Hematopoietic multipotent progenitor cell treated with erythropoietin and hydrocortisone succinate and interleukin-3 and kit ligand, for 17 days (in vitro differentiated cells): ENCODE data around the gene PPP4R3A.
"Not testable (repeated sequence)": the region's sequence is repeated elsewhere in the genome, so short reads cannot be mapped to it uniquely, and the experiment has no call there.

Source experiments
- DNase-seq: peaks from one replicate; pipeline ENCODE4 v3.0.0-alpha.2; 2015; ENCODE audit warnings: low spot score

PPP4R3A gene

GRCh38 chr14:91503000-91503504 is 7.1 kb downstream of the PPP4R3A start:
- DNase-seq = no peak

DNA sequence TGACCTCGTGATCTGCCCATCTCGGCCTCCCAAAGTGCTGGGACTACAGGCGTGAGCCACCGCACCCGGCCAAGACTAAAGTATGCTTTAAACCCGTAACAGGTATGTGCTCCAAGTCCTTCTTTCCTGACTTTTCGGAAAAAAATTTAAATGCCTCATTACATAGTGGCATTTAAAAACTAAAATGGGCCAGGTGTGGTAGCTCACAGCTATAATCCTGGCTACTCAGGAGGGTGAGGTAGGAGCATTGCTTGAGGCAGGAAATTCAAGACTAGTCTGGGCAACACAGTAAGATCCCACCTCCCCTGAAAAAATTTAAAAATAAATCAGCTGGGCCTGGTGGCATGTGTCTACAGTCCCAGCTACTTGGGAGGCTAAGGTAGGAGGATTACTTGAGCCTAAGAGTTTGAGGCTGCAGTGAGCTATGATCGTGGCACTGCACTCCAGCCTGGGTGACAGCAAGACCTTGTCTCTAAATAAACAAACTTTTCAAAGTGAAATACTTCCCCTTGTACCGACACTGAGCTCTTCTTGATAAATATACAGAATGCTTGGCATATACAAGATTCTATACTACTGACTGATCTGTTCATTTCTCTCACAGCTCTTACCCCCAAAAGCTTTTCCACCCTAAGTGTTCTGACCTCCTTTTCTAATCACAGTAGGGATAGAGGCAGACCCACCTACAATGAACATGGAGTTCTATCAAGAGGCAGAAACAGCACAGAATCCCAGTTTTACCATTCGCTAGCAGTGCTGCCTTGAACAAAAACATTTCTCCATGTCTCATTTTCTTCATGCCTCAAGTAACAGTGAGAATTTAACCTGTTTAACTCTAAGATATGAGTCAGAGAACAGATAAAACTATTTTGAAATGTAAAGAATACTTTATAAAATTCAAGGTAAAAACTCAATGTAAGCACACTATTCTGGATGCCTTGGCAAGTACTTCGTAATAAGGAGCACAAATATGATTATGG is 7.9 kb downstream of the PPP4R3A start:
- DNase-seq = no peak

- no peak for DNase-seq
Observed at GRCh38 chr14:91501348-91501747, 8.8 kb downstream of the PPP4R3A start.

DNA sequence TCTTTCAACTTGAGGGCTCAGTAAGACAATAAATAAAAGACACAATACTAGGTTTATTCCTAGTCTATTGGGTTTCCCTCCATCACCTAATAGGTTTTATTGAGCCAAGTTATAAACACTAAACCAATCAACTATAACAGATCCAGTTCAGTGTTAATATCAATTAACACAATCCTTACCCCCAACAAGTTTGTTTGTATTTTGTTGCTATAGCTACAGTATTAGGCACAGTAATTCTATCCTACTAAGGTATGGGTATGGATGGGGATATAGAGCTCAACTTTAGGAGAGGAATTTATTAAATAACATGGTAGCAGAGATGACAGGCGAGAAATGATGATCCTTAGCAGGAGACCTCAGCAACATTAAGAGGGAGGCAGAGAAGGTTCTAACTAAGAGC is 13.3 kb downstream of the PPP4R3A start:
- no peak for DNase-seq

- DNase-seq = not testable (repeated sequence)
Observed at GRCh38 chr14:91494392-91495065, 15.6 kb downstream of the PPP4R3A start.

- no peak for DNase-seq
Observed at GRCh38 chr14:91493169-91493568, 16.9 kb downstream of the PPP4R3A start.

- no peak for DNase-seq
Observed at GRCh38 chr14:91484744-91485143, 25.4 kb downstream of the PPP4R3A start.

- DNase-seq = peak; percentile 47
Observed at GRCh38 chr14:91484186-91484585, 25.9 kb downstream of the PPP4R3A start.

DNA sequence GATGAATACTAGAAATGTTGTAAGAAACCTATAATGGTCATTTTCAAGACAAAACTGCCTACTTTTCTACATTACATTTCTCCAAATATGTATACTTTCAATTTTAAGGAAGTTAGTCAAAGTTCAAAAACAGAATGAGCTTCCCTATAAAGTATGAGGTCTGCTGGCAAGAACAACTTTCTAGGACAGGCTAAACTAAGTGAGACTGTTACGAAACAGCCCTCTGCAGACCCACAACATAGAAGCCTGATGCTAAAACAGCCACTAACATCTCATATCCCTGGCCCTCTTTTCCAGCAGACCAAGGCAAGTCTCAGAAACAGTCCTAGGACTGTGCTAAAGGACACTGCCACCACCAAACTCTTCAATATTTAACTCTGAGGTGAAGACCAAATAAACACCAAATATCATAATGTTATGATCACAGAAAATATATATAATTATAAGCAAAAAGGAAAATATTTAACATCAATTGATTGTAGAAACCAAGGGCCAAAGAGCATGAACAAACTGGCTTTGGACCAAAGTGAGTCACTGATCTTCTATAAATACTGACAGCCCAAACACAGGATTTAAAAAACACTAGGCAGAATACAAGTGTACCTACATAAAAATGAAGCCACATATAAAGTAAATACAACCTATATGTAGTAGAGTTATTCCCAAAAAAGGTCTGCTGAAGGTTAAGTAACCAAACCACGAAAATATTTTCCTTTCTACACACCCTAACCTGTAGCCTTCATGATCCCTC is 27.7 kb downstream of the PPP4R3A start:
- no peak for DNase-seq

DNA sequence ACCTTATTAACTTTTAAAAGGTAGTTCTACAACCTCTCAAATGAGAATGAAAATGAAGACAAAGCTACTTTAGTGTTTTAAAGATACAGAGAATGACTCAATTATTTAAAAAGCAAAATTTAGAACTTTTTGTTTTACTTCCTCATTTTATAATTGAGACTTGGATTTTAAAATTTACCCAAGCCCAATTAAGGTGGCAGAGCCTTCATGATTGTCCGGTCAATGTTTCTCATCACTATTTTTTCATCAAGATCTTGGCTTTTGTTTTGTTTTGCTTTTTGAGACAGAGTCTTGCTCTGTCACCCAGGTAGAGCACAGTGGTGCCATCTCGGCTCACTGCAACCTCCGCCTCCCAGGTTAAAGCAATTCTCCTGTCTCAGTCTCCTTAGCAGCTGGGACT is 32.7 kb downstream of the PPP4R3A start:
- DNase-seq = no peak

GRCh38 chr14:91473046-91473445 is 37.1 kb downstream of the PPP4R3A start:
- DNase-seq = no peak

- DNase-seq = no peak
Observed at GRCh38 chr14:91470216-91470615, 39.9 kb downstream of the PPP4R3A start.

- no peak for DNase-seq
Observed at GRCh38 chr14:91466192-91466591, 43.9 kb downstream of the PPP4R3A start.

- DNase-seq = no peak
Observed at GRCh38 chr14:91464615-91465205, 45.4 kb downstream of the PPP4R3A start.

DNA sequence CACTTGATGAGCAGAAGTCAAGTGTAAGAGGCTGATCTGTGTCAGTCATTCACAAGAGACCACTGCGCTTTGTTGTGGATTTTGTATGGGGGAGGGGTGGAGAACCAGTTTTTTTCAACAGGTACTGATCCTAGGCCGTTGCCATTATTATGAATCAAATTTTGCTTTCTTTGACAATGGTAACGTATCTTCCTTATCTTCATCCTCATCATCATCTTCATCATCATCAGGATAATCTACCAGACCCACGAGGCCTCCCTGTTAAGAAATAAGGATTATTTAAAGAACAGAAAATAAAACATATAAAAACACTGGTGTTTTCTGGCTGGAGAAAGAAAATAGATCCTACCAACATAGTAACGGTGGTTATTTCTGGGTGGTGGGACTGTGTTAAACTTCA is 51.5 kb downstream of the PPP4R3A start:
- no peak for DNase-seq

- no peak for DNase-seq
Observed at GRCh38 chr14:91456283-91456682, 53.8 kb downstream of the PPP4R3A start.

DNA sequence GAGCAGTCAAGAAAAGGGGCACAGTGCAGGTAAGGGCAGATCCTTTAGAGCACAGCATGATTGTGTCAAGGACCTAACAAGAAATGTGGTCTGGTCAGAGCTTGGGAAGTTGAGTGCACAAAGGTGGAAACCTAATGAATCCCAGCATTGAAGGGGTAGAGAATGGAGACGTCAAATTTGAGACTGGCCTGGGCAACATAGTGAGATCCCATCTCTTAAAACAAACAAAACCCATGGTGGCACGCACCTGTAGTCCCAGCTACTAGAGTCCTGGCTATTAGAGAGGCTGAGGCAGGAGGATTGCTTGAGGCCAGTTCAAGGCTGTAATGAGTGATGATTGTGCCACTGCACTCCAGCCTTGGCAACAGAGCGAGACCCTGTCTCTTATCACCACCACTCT is 55.5 kb downstream of the PPP4R3A start:
- no peak for DNase-seq

DNA sequence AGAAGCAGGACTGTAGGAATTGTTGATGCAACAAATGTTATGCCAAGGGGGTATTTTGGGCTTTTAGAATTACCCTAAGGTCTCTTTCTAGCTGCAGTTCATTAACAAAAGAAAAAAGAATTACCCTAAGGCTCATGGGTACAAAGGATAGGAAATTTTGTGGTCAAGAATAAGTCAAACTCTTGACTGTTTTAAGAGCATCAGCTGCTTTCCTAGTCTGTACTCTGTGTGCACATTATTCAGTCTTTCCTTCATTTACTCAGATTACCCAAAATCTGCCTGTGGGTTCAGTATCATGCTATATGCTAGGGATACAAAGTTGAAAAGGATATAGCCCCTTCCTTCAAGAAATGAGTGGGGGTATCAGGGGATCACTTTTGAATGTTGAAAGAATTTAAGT is 56.0 kb downstream of the PPP4R3A start:
- DNase-seq = no peak

DNA sequence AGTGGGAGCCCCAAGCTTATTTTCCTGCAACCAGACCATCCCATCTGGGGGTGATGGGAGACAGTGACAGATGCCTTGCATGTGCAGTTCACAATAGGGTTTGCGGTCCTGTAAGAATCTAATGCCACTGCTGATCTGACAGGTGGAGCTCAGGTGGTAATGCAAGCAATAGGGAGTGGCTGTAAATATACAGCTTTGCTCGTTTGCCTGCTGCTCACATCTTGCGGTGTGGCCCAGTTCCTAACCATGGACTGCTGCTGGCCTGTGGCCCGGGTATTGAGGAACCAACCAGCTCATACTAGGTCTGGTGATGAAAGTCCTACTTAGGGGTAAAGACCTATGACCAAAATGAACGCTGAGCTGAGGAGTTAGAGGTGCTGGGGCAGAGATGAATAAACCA is 56.4 kb downstream of the PPP4R3A start:
- DNase-seq = no peak

DNA sequence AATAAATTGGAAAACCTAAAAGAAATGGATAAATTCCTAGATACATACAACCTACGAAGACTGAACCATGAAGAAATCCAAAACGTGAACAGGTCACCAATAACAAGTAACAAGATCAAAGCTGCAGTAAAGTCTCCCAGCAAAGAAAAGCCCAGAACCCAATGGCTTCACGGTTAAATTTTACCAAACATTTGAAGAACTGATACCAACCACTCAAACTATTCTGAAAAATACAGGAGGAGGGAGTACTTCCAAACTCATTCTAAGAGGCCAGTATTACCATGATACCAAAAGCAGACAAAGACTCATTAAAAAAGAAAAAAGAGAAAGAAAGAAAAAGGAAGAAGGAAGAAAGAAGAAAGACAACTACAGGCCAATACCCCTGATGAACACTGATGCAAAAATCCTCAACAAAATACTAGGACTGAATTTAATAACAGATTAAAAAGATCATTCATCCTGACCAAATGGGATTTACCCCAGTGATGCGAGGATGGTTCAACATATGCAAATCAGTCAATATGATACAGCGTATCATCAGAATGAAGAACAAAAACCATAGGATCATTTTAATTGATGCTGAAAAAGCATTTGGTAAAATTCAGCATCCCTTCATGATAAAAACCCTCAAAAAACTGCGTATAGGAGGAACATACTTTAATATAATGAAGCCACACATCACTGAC is 65.6 kb downstream of the PPP4R3A start:
- no peak for DNase-seq

DNA sequence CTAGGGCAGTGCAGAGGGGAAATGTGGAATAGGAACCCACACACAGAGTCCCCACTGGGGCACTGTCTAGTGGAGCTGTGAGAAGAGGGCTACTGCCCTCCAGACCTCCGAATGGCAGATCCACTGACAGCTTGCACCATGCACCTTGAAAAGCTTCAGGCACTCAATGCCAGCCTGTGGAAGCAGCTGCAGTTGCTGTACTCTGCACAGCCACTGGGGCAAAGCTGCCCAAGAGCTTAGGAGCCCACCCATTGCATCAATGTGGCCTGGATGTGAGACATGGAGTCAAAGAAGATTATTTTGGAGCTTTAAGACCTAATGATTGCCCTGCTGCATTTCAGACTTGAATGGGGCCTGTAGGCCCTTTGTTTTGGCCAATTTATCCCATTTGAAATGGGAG is 70.8 kb downstream of the PPP4R3A start:
- DNase-seq = no peak
